Activated CD8-positive, alpha-beta T cell treated with anti-CD3 and anti-CD28 coated beads, Interleukin-2, amount 10 ng/mL, durations not matched to agents 7 days and 5 days (primary cell): Measurements from ENCODE around the gene KCNJ1. TPM values are rescaled to one million over a fixed set of nuclear protein-coding genes. Genes with fewer than 3 reads are reported as not detected.

Experiments
- ATAC-seq: fragments of 150-1000 bp; cut with Tn5 transposase; one replicate; pipeline ENCODE4 v1.10.0; 2021; ENCODE audit warnings: moderate library complexity
- CTCF ChIA-PET: fragments of 350-600 bp; sonication (Branson Sonifier 250); formaldehyde crosslinking; loops from one replicate; lab custom pipeline; 2021; ENCODE audit warnings: antibody characterized with exemption; lab: Charles Lee
- POLR2A ChIA-PET: fragments of 350-600 bp; sonication (Branson Sonifier 250); formaldehyde crosslinking; loops from one replicate; lab custom pipeline; 2021; ENCODE audit warnings: antibody characterized with exemption; lab: Charles Lee
- DNase-seq: peaks from one replicate; pipeline ENCODE4 v3.0.0-alpha.2; 2020
- H3K27ac Mint-ChIP-seq: one replicate; pipeline ENCODE4 v1.8.0; 2021; ENCODE audit warnings: mild to moderate bottlenecking, mixed read lengths
- H3K27me3 Mint-ChIP-seq: one replicate; pipeline ENCODE4 v1.8.0; 2021; ENCODE audit warnings: low read depth, mixed read lengths
- H3K36me3 Mint-ChIP-seq: one replicate; pipeline ENCODE4 v1.8.0; 2021; ENCODE audit warnings: low read depth, mixed read lengths
- H3K4me1 Mint-ChIP-seq: one replicate; pipeline ENCODE4 v1.8.0; 2021; ENCODE audit warnings: low read depth, mixed read lengths
- H3K4me3 Mint-ChIP-seq: one replicate; pipeline ENCODE4 v1.8.0; 2021; ENCODE audit warnings: mild to moderate bottlenecking, mixed read lengths
- H3K9me3 Mint-ChIP-seq: one replicate; pipeline ENCODE4 v1.8.0; 2022; ENCODE audit warnings: mixed read lengths; ENCODE audit not compliant: insufficient read depth
- total RNA-seq, 2 experiments: library from RNA; stranded (reverse); gene quantifications; one replicate each; pipeline ENCODE4 v1.2.3, GENCODE V29; 2021

The KCNJ1 gene
- total RNA-seq, 2 experiments from 2014 or later = not detected

GRCh38 chr11:128859563-128860441, 7.3 kb downstream of the KCNJ1 start:
- peak; percentile 82 for DNase-seq
- no peak overlapping the region for H3K27ac Mint-ChIP-seq
- no peak overlapping the region for H3K4me3 Mint-ChIP-seq
- H3K9me3 Mint-ChIP-seq = no peaks in the 10 kb centered on the region
- peaks cover 18% of the 10 kb centered on the region for H3K27me3 Mint-ChIP-seq
- ChIA-PET CTCF (interaction anchor here (0.8 to 4.4 kb wide), 11 partner anchors 9 to 703 kb away, joined by 3 to 38 read pairs (median 7); no protein-coding TSS in a partner anchor), POLR2A (no interaction called here)
- H3K4me1 Mint-ChIP-seq = peaks cover 8% of the 10 kb centered on the region
- H3K36me3 Mint-ChIP-seq = no peaks in the 10 kb centered on the region
- peak; percentile 92 for ATAC-seq

GRCh38 chr11:128857341-128857740, 9.8 kb downstream of the KCNJ1 start:
- CTCF ChIA-PET = interaction anchor here (0.9 to 4.4 kb wide), 9 partner anchors 11 to 700 kb away, joined by 3 to 38 read pairs (median 6); no protein-coding TSS in a partner anchor
- no peak overlapping the region for H3K27ac Mint-ChIP-seq
- H3K27me3 Mint-ChIP-seq = peaks cover 13% of the 10 kb centered on the region
- H3K36me3 Mint-ChIP-seq = no peaks in the 10 kb centered on the region
- POLR2A ChIA-PET = interaction anchor here (0.7 kb wide), 1 partner anchor 215 kb away, joined by 3 read pairs; no protein-coding TSS in a partner anchor
- DNase-seq (no peak), ATAC-seq (no peak)
- H3K4me1 Mint-ChIP-seq = peaks cover 8% of the 10 kb centered on the region
- no peaks in the 10 kb centered on the region for H3K9me3 Mint-ChIP-seq
- H3K4me3 Mint-ChIP-seq = no peak overlapping the region

- Mint-ChIP-seq H3K4me1 (peaks cover 8% of the 10 kb centered on the region), H3K4me3 (no peak overlapping the region), H3K36me3 (no peaks in the 10 kb centered on the region), H3K27ac (no peak overlapping the region), H3K9me3 (no peaks in the 10 kb centered on the region), H3K27me3 (peaks cover 13% of the 10 kb centered on the region)
- ATAC-seq = no peak
- no peak for DNase-seq
- POLR2A ChIA-PET = no interaction called here
- CTCF ChIA-PET = interaction anchor here (0.9 to 3.8 kb wide), 3 partner anchors 24 to 699 kb away, joined by 3 to 24 read pairs (median 6); no protein-coding TSS in a partner anchor
These were observed 10.9 kb downstream of the KCNJ1 start for GRCh38 chr11:128856241-128856640.

GRCh38 chr11:128854841-128855240, 12.3 kb downstream of the KCNJ1 start:
- no peak overlapping the region for H3K27ac Mint-ChIP-seq
- DNase-seq (no peak), ATAC-seq (no peak)
- no peak overlapping the region for H3K4me3 Mint-ChIP-seq
- H3K27me3 Mint-ChIP-seq = peaks cover 13% of the 10 kb centered on the region
- no peaks in the 10 kb centered on the region for H3K9me3 Mint-ChIP-seq
- peaks cover 3% of the 10 kb centered on the region for H3K4me1 Mint-ChIP-seq
- CTCF ChIA-PET = interaction anchor here (0.7 to 2.3 kb wide), 7 partner anchors 9 to 697 kb away, joined by 3 to 9 read pairs (median 4); no protein-coding TSS in a partner anchor
- no peaks in the 10 kb centered on the region for H3K36me3 Mint-ChIP-seq
- POLR2A ChIA-PET = no interaction called here

- no peak for DNase-seq
- ChIA-PET CTCF (interaction anchor here (1.9 to 2.3 kb wide), 2 partner anchors 8 to 22 kb away, joined by 8 to 9 read pairs; no protein-coding TSS in a partner anchor), POLR2A (no interaction called here)
- H3K27ac Mint-ChIP-seq = no peak overlapping the region
- H3K4me1 Mint-ChIP-seq = peaks cover 4% of the 10 kb centered on the region
- H3K4me3 Mint-ChIP-seq = no peak overlapping the region
- H3K27me3 Mint-ChIP-seq = peaks cover 12% of the 10 kb centered on the region
- no peaks in the 10 kb centered on the region for H3K9me3 Mint-ChIP-seq
- no peaks in the 10 kb centered on the region for H3K36me3 Mint-ChIP-seq
- ATAC-seq = no peak
These were observed 13.5 kb downstream of the KCNJ1 start for GRCh38 chr11:128853559-128853958.

GRCh38 chr11:128852327-128853023, 14.6 kb downstream of the KCNJ1 start:
- DNase-seq (no peak), ATAC-seq (no peak)
- Mint-ChIP-seq H3K27me3 (peaks cover 8% of the 10 kb centered on the region), H3K9me3 (no peaks in the 10 kb centered on the region), H3K36me3 (no peaks in the 10 kb centered on the region), H3K4me3 (no peak overlapping the region), H3K27ac (no peak overlapping the region), H3K4me1 (peaks cover 6% of the 10 kb centered on the region)
- ChIA-PET CTCF (interaction anchor here (1.1 to 2.2 kb wide), 4 partner anchors 21 to 820 kb away, joined by 3 to 8 read pairs (median 6); no protein-coding TSS in a partner anchor), POLR2A (no interaction called here)

GRCh38 chr11:128848815-128849455, 18.2 kb downstream of the KCNJ1 start:
- POLR2A ChIA-PET = no interaction called here
- peaks cover 23% of the 10 kb centered on the region for H3K4me1 Mint-ChIP-seq
- peak; percentile 73 for DNase-seq
- no peaks in the 10 kb centered on the region for H3K27me3 Mint-ChIP-seq
- no peaks in the 10 kb centered on the region for H3K36me3 Mint-ChIP-seq
- CTCF ChIA-PET = interaction anchor here (0.5 to 7.0 kb wide), 13 partner anchors 10 to 691 kb away, joined by 3 to 61 read pairs (median 4); no protein-coding TSS in a partner anchor
- peak; percentile 77 for ATAC-seq
- H3K4me3 Mint-ChIP-seq = no peak overlapping the region
- no peak overlapping the region for H3K27ac Mint-ChIP-seq
- H3K9me3 Mint-ChIP-seq = no peaks in the 10 kb centered on the region

- no peak for DNase-seq
- Mint-ChIP-seq H3K4me1 (peaks cover 26% of the 10 kb centered on the region), H3K4me3 (no peak overlapping the region), H3K9me3 (no peaks in the 10 kb centered on the region), H3K27me3 (no peaks in the 10 kb centered on the region), H3K36me3 (no peaks in the 10 kb centered on the region), H3K27ac (no peak overlapping the region)
- ChIA-PET CTCF (interaction anchor here (1.6 to 7.0 kb wide), 6 partner anchors 12 to 689 kb away, joined by 6 to 61 read pairs (median 32); no protein-coding TSS in a partner anchor), POLR2A (no interaction called here)
- ATAC-seq = no peak
These were observed 20.1 kb downstream of the KCNJ1 start for GRCh38 chr11:128846985-128847384.

- ChIA-PET CTCF (interaction anchor here (1.2 to 7.0 kb wide), 7 partner anchors 9 to 687 kb away, joined by 7 to 61 read pairs (median 14); no protein-coding TSS in a partner anchor), POLR2A (interaction anchor here (0.6 to 1.1 kb wide), 3 partner anchors 14 to 543 kb away, joined by 3 to 5 read pairs (median 4); no protein-coding TSS in a partner anchor)
- no peak for DNase-seq
- Mint-ChIP-seq H3K27ac (peak overlapping the region; percentile 71), H3K9me3 (no peaks in the 10 kb centered on the region), H3K36me3 (no peaks in the 10 kb centered on the region), H3K4me1 (peaks cover 38% of the 10 kb centered on the region), H3K4me3 (no peak overlapping the region), H3K27me3 (no peaks in the 10 kb centered on the region)
- ATAC-seq = peak; percentile 50
These were observed 21.7 kb downstream of the KCNJ1 start for GRCh38 chr11:128845334-128845780.

GRCh38 chr11:128843198-128843785, 23.8 kb downstream of the KCNJ1 start:
- Mint-ChIP-seq H3K4me1 (peaks cover 37% of the 10 kb centered on the region), H3K27ac (no peak overlapping the region), H3K36me3 (peaks cover under 1% of the 10 kb centered on the region), H3K4me3 (no peak overlapping the region), H3K9me3 (no peaks in the 10 kb centered on the region), H3K27me3 (no peaks in the 10 kb centered on the region)
- no peak for DNase-seq
- POLR2A ChIA-PET = interaction anchor here (0.6 kb wide), 1 partner anchor 73 kb away, joined by 3 read pairs; no protein-coding TSS in a partner anchor
- CTCF ChIA-PET = interaction anchor here (1.1 to 7.0 kb wide), 5 partner anchors 12 to 685 kb away, joined by 3 to 61 read pairs (median 38); no protein-coding TSS in a partner anchor
- no peak for ATAC-seq
